ENCODE measurements around the gene TMEM139.

DNA sequence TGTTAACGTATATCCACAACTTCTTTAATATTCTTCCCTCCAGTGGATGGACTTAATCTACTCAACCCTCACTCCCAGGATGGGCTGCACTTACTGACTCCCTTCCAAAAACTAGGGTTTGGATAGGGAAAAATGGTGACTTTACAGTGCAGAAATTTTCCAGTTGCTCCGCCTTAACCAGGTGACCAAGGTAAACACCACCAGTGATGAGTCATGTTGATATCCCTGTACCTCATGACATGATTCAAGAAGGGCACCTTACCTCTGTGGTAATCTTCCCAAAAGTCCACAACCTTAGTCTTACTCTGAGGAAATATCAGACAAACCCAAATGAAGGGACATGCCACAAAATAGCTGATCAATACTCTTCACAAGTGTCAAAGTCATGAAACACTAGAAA, 25.0 kb upstream of the TMEM139 start:
- TF ChIP-seq CTCF (conservative IDR thresholded peaks at IDR 0.05; ENCODE audit: low read depth, low read length) = no peak
- TF ChIP-seq EZH2 (IDR thresholded peaks at IDR 0.05; ENCODE audit: borderline replicate concordance, low read depth, low read length, poor library complexity, severe bottlenecking) = no peak

Measured in A673 (cell line).